Left ventricle myocardium inferior (tissue), 1 donor: ENCODE measurements around the gene PF4V1. TPM values are rescaled to one million over a fixed set of nuclear protein-coding genes. Genes with fewer than 3 reads are reported as not detected.

Source experiments
- DNase-seq: peaks from one replicate; pipeline ENCODE4 v3.0.0-alpha.2; 2020
- H3K27ac ChIP-seq: fragments of 200-600 bp; replicated peaks from 2 replicates; pipeline ENCODE4 v1.8.0; 2021
- H3K27me3 ChIP-seq: fragments of 200-600 bp; 2 replicates; pipeline ENCODE4 v1.8.0; 2021; ENCODE audit warnings: low read depth
- H3K36me3 ChIP-seq: fragments of 200-600 bp; 2 replicates; pipeline ENCODE4 v1.8.0; 2021
- H3K4me1 ChIP-seq: fragments of 200-600 bp; 2 replicates; pipeline ENCODE4 v1.8.0; 2021
- H3K4me3 ChIP-seq: fragments of 200-600 bp; 2 replicates; pipeline ENCODE4 v1.8.0; 2021; ENCODE audit warnings: mild to moderate bottlenecking, moderate library complexity
- H3K9me3 ChIP-seq: fragments of 200-600 bp; replicated peaks from 2 replicates; pipeline ENCODE4 v1.8.0; 2021
- CTCF ChIP-seq: fragments of 200-600 bp; IDR thresholded peaks from 2 replicates; pipeline ENCODE4 v1.8.0; 2021; ENCODE audit warnings: antibody characterized with exemption, mild to moderate bottlenecking, borderline replicate concordance
- intact Hi-C: fragments of 100-400 bp; cut with micrococcal nuclease; formaldehyde crosslinking; loops from one replicate; pipeline ENCODE4 v1.11.0; 2022
- total RNA-seq: library from RNA; stranded (reverse); fragmentation: NEBNext Ultra II Directional; extraction: Animal tissue kit (Norgen Biotek cat#: 25700); gene quantifications from one replicate; pipeline ENCODE4 v1.2.1, GENCODE V29; 2021
- donor health status: DM: no; HTN: yes; CAD: no; lungs with severe emphysema.

The PF4V1 gene
- total RNA-seq, 1 donor from 2014 or later = not detected

GRCh38 chr4:73853718-73854473 is 800 bp downstream of the PF4V1 start:
- peaks cover 7% of the 10 kb centered on the region for H3K4me1 ChIP-seq
- no peaks in the 10 kb centered on the region for H3K36me3 ChIP-seq
- H3K9me3 ChIP-seq = no peaks in the 10 kb centered on the region
- H3K4me3 ChIP-seq = peak overlapping the region; percentile 40
- intact Hi-C loops = no loop called here
- no peak overlapping the region for H3K27ac ChIP-seq
- H3K27me3 ChIP-seq = peaks cover 31% of the 10 kb centered on the region
- no peak for TF ChIP-seq CTCF
- no peak for DNase-seq

DNA sequence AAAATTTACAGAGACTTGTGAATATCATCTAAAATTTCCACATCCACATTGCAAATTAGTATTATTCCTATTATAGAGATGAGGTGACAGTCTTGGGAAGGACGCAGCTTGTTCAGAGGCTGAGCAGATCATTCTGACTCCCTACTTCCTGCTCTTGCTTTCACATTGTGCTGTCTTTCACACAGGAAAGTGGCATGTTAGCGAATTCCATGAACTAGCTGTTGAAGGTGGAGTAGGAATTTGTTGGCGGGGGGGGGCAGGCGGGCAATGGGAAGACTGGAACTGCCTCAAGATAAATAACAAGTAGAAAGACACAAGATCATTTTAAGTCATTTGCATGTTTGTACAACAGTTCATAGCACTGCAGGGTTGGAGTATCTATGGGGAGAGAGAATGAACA is 2.3 kb downstream of the PF4V1 start:
- intact Hi-C loops = no loop called here

GRCh38 chr4:73856518-73856917 is 3.4 kb downstream of the PF4V1 start:
- peaks cover 31% of the 10 kb centered on the region for H3K27me3 ChIP-seq
- no peaks in the 10 kb centered on the region for H3K36me3 ChIP-seq
- no peak overlapping the region for H3K4me3 ChIP-seq
- peaks cover 7% of the 10 kb centered on the region for H3K4me1 ChIP-seq
- no peak for TF ChIP-seq CTCF
- H3K27ac ChIP-seq = no peak overlapping the region
- H3K9me3 ChIP-seq = no peaks in the 10 kb centered on the region
- intact Hi-C loops = no loop called here
- DNase-seq = no peak

More for the DNA sequence above, 2.3 kb downstream of the PF4V1 start:
- Histone ChIP-seq H3K4me1 (peaks cover 7% of the 10 kb centered on the region), H3K4me3 (no peak overlapping the region), H3K27me3 (peaks cover 31% of the 10 kb centered on the region), H3K9me3 (no peaks in the 10 kb centered on the region), H3K36me3 (no peaks in the 10 kb centered on the region), H3K27ac (no peak overlapping the region)
- TF ChIP-seq CTCF = no peak
- no peak for DNase-seq

DNA sequence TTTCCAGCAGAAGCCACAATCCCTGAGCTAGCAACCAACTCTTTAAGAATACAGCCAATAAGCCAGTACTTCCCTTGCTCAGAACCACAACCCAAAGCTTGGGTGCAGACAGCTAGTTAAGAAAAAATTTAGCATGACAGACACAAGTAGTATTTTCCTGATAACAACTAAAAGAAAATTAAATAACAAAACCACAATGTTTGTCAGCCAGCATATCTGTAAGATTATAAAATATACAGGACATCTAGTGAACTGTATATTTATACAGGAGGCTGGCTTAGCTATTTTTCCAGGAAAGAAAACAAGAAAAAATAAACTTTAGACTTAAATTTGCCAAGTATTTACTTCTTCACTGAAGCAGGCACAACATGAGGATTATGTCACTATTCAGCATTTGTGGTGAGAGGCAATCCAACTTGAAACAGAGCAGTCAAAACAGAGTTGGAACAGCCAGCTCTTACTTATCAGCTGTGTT is 6.6 kb downstream of the PF4V1 start:
- no peaks in the 10 kb centered on the region for H3K9me3 ChIP-seq
- DNase-seq = no peak
- H3K36me3 ChIP-seq = no peaks in the 10 kb centered on the region
- no peaks in the 10 kb centered on the region for H3K4me1 ChIP-seq
- peaks cover 5% of the 10 kb centered on the region for H3K27me3 ChIP-seq
- H3K4me3 ChIP-seq = no peak overlapping the region
- TF ChIP-seq CTCF = no peak
- intact Hi-C loops = no loop called here
- H3K27ac ChIP-seq = peak overlapping the region; percentile 42

DNA sequence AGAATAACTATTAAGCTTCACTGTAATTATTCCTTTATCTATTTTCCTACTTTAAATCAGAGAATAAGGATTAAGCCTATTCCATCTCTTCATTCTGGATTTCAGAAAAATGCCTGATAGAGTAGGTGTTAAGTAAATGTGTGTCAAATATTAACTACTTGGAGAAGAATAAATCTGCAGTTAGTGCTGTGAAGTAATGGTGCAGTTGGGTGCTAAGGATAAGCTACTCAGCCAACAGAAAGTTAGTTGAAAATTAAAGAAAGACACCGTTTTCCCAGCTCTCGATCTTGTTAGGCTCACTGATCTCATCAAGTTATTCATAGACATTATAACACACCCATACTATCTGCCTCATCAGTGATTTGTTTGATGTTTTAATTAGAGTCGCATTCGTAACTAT is 7.1 kb downstream of the PF4V1 start:
- no peak for TF ChIP-seq CTCF
- no peaks in the 10 kb centered on the region for H3K9me3 ChIP-seq
- H3K27ac ChIP-seq = peak overlapping the region; percentile 42
- intact Hi-C loops = no loop called here
- no peak for DNase-seq
- no peak overlapping the region for H3K4me3 ChIP-seq
- no peaks in the 10 kb centered on the region for H3K36me3 ChIP-seq
- H3K4me1 ChIP-seq = no peaks in the 10 kb centered on the region
- peaks cover 3% of the 10 kb centered on the region for H3K27me3 ChIP-seq
